ENCODE measurements around the gene CTXND2. TPM values are rescaled to one million over a fixed set of nuclear protein-coding genes. Genes with fewer than 3 reads are reported as not detected.
"Not testable (repeated sequence)": the region's sequence is repeated elsewhere in the genome, so short reads cannot be mapped to it uniquely, and the experiment has no call there.

CTXND2 gene
- total RNA-seq, 1 donor from 2014 or later: not detected

- H3K27ac ChIP-seq: peak overlapping the region; percentile 48
- DNase-seq: no peak
- no peaks in the 10 kb centered on the region for H3K27me3 ChIP-seq
- no peaks in the 10 kb centered on the region for H3K9me3 ChIP-seq
- no peaks in the 10 kb centered on the region for H3K36me3 ChIP-seq
- TF ChIP-seq CTCF (IDR thresholded peaks at IDR 0.05): no peak
- H3K4me1 ChIP-seq: no peaks in the 10 kb centered on the region
- peak; percentile 70 for ATAC-seq
- H3K4me3 ChIP-seq: no peak overlapping the region
- intact Hi-C loops (cut with DNase I): no loop called here
These were observed 5.4 kb upstream of the CTXND2 start for GRCh38 chr1:150881331-150882070.

DNA sequence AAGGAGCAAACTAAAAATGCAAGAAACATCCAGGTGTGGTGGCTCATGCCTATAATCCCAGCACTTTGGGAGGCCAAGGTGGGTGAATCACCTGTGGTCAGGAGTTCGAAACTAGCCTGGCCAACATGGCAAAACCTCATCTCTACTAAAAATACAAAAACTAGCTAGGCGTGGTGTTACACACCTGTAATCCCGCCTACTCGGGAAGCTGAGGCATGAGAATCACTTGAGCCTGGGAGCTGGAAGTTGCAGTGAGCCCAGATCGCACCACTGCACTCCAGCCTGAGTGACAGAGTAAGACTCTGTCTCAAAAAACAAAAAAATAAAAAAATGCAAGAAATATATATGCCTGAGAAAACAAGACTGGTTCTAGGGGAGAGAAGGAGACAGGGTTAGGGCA, 3.8 kb upstream of the CTXND2 start:
- H3K4me1 ChIP-seq; H3K4me3 ChIP-seq; H3K36me3 ChIP-seq; DNase-seq; H3K27ac ChIP-seq; H3K27me3 ChIP-seq; H3K9me3 ChIP-seq; intact Hi-C loops (cut with DNase I); ATAC-seq: not testable (repeated sequence)

GRCh38 chr1:150888727-150889126, 1.8 kb downstream of the CTXND2 start:
- no peak for DNase-seq
- ATAC-seq: no peak
- intact Hi-C loops (cut with DNase I): no loop called here
- Histone ChIP-seq H3K9me3 (no peaks in the 10 kb centered on the region), H3K27me3 (no peaks in the 10 kb centered on the region), H3K4me3 (no peak overlapping the region), H3K27ac (no peak overlapping the region), H3K36me3 (no peaks in the 10 kb centered on the region), H3K4me1 (no peaks in the 10 kb centered on the region)
- no peak for TF ChIP-seq CTCF (IDR thresholded peaks at IDR 0.05)

DNA sequence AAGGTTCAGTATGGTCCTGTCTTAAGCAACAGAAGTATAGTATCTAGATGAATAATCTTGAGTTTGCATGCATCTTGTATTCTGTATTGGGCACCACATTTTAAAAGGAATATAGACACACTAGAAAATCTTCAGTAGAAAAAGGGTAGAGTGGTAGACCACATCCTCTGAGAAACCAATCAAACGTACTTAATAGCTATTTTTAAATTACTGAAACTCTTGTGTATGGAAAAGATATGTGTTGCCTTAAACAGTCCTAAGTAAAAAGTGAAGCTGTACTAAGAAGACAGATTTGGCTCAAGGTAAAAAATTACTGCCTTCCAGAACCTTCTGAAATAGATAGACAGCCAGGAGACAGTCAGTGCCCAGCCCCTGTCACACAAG, 3.1 kb downstream of the CTXND2 start:
- ATAC-seq: no peak

GRCh38 chr1:150893336-150893913, 6.5 kb downstream of the CTXND2 start:
- no peak for DNase-seq
- Histone ChIP-seq H3K9me3 (no peaks in the 10 kb centered on the region), H3K4me1 (no peaks in the 10 kb centered on the region), H3K4me3 (no peak overlapping the region), H3K27ac (no peak overlapping the region), H3K36me3 (no peaks in the 10 kb centered on the region), H3K27me3 (no peaks in the 10 kb centered on the region)
- intact Hi-C loops (cut with DNase I): no loop called here
- no peak for ATAC-seq
- no peak for TF ChIP-seq CTCF (IDR thresholded peaks at IDR 0.05)

More for the DNA sequence above, 3.1 kb downstream of the CTXND2 start:
- intact Hi-C loops (cut with DNase I): no loop called here
- no peak for TF ChIP-seq CTCF (IDR thresholded peaks at IDR 0.05)
- no peaks in the 10 kb centered on the region for H3K36me3 ChIP-seq
- no peak overlapping the region for H3K4me3 ChIP-seq
- H3K27ac ChIP-seq: no peak overlapping the region
- no peaks in the 10 kb centered on the region for H3K9me3 ChIP-seq
- no peaks in the 10 kb centered on the region for H3K4me1 ChIP-seq
- H3K27me3 ChIP-seq: no peaks in the 10 kb centered on the region
- no peak for DNase-seq

DNA sequence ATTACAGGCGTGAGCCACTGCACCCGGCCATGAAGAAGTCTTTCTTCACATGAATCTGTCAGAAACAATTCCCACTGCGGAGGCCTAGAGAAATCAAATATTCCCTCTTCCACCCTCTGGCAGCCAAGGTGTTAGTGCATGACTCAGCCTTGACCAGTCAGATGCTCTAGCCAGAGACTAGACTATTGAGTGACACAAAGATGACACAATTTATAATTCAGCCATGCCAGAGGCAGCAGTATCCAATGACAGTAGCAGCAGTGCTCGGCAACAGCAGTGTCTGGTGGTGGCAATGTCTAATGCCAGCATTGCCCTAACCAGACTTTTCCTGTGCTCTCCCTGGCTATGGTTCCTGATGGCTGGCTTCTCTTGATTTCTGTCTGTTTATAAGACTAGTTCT, 8.7 kb downstream of the CTXND2 start:
- no peak for TF ChIP-seq CTCF (IDR thresholded peaks at IDR 0.05)
- Histone ChIP-seq H3K27me3 (no peaks in the 10 kb centered on the region), H3K4me3 (no peak overlapping the region), H3K36me3 (no peaks in the 10 kb centered on the region), H3K4me1 (no peaks in the 10 kb centered on the region), H3K9me3 (no peaks in the 10 kb centered on the region), H3K27ac (no peak overlapping the region)
- intact Hi-C loops (cut with DNase I): no loop called here
- ATAC-seq: no peak
- no peak for DNase-seq

- H3K27ac ChIP-seq; ATAC-seq; intact Hi-C loops (cut with DNase I); H3K36me3 ChIP-seq; H3K4me3 ChIP-seq; H3K27me3 ChIP-seq; DNase-seq; H3K4me1 ChIP-seq; H3K9me3 ChIP-seq: not testable (repeated sequence)
These were observed 12.9 kb downstream of the CTXND2 start for GRCh38 chr1:150899795-150900194.

All from upper lobe of right lung (tissue), 1 donor.